Activated CD4-positive, alpha-beta T cell treated with anti-CD3 and anti-CD28 coated beads, Interleukin-2, amount 10 ng/mL, durations not matched to agents 7 days and 5 days (primary cell): Measurements from ENCODE around the gene AZIN2. TPM values are rescaled to one million over a fixed set of nuclear protein-coding genes. Genes with fewer than 3 reads are reported as not detected.

Experiments used
- CTCF ChIA-PET: fragments of 350-600 bp; sonication (Branson Sonifier 250); formaldehyde crosslinking; loops from one replicate; lab custom pipeline; 2021; ENCODE audit warnings: antibody characterized with exemption; lab: Charles Lee
- POLR2A ChIA-PET: fragments of 350-600 bp; sonication (Branson Sonifier 250); formaldehyde crosslinking; loops from one replicate; lab custom pipeline; 2021; ENCODE audit warnings: antibody characterized with exemption; lab: Charles Lee
- DNase-seq: peaks from one replicate; pipeline ENCODE4 v3.0.0-alpha.2; 2020
- H3K27ac Mint-ChIP-seq: one replicate; pipeline ENCODE4 v1.8.0; 2021; ENCODE audit warnings: mild to moderate bottlenecking, moderate library complexity, mixed read lengths
- H3K27me3 Mint-ChIP-seq: one replicate; pipeline ENCODE4 v1.8.0; 2021; ENCODE audit warnings: mixed read lengths
- H3K36me3 Mint-ChIP-seq: one replicate; pipeline ENCODE4 v1.8.0; 2021; ENCODE audit warnings: low read depth, mixed read lengths
- H3K4me1 Mint-ChIP-seq: one replicate; pipeline ENCODE4 v1.8.0; 2021; ENCODE audit warnings: mixed read lengths
- H3K4me3 Mint-ChIP-seq: one replicate; pipeline ENCODE4 v1.8.0; 2021; ENCODE audit warnings: mild to moderate bottlenecking, moderate library complexity, mixed read lengths
- H3K9me3 Mint-ChIP-seq: one replicate; pipeline ENCODE4 v1.8.0; 2021; ENCODE audit warnings: mixed read lengths
- total RNA-seq, 2 experiments: library from RNA; stranded (reverse); gene quantifications; one replicate each; pipeline ENCODE4 v1.2.3, GENCODE V29; 2021

AZIN2 gene
- total RNA-seq, 2 experiments from 2014 or later: 4.1 to 5.5 TPM

DNA sequence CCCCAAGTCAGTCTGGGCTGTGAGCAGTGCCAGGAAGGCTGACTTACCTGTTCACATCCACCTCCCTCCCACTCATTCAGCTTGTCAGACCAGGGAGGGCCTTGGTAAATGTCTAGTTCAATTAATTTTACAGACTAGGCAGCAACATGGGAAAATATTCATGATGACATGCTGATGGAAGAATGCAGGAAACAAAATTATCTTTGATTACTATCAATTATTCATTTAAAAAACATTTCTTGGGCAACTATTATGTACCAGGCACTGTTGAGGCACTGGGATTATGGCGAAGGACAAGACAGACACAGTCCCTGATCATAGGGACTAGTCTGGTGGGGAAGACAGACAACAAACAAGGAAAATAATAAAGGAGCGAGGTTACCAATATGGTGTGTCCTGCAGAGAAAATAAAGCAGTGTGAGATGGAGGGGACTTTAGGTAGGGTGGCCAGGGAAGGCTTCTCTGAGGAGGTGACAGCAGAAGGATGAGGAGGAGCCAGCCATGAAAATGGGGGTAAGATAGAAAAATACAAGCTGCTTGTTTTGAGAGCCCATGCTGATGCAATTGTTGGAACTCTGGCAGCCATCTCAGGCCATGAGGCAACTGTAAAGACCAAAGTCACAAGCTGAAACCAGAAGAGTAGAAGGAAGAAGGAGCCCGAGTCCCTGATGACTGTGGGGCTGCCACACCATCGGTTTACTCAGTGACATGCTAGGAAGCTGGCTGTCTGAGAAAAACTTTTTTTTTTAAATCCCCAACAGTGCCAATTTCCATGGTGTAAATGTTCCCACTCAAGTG is 86.9 kb downstream of the AZIN2 start:
- ChIA-PET POLR2A (no interaction called here), CTCF (interaction anchor here (1.4 kb wide), 1 partner anchor 14 kb away, joined by 5 read pairs; the partner anchor contains the start of gene TRIM62)
- H3K9me3 Mint-ChIP-seq: no peaks in the 10 kb centered on the region
- H3K36me3 Mint-ChIP-seq: peaks cover 8% of the 10 kb centered on the region
- H3K4me3 Mint-ChIP-seq: no peak overlapping the region
- DNase-seq: no peak
- no peak overlapping the region for H3K27ac Mint-ChIP-seq
- H3K4me1 Mint-ChIP-seq: peaks cover 8% of the 10 kb centered on the region
- H3K27me3 Mint-ChIP-seq: no peaks in the 10 kb centered on the region

DNA sequence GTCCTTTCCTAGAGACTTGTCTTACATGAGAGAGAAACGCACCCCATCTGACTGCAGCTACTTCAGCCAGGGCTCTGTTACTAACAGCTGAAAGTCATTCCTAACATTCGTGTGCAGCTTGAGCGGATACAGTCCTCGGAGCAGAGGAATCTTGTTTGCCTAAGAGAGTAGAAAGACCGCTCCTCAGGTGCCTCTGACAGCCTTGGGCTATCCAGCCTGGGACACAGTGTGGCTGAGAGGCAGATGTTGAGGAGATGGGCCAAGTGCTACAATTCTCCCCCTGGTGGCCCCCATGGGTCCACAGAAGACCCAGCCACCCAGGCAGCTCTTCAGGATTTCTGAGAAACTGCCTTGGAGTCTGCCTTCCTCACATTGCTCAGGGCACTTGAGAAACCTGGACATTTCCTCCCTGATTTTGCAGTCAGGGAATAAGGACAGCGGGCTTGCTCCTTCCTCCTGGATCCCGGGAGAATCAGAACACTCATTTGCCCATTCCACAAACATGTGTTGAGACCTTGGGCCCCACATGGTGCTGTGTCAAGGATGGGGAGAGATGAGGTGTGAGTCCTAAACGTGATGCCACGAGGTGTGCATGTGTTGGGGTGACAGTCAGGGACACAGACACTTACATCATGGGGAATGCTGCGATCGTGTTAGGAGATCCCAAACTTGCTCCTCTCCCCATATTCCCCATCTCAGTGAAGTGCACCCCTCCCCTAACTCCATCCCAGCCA is 87.8 kb downstream of the AZIN2 start:
- H3K27ac Mint-ChIP-seq: no peak overlapping the region
- DNase-seq: no peak
- H3K9me3 Mint-ChIP-seq: no peaks in the 10 kb centered on the region
- no peaks in the 10 kb centered on the region for H3K27me3 Mint-ChIP-seq
- peaks cover 13% of the 10 kb centered on the region for H3K4me1 Mint-ChIP-seq
- ChIA-PET CTCF (interaction anchor here (1.4 kb wide), 1 partner anchor 13 kb away, joined by 5 read pairs; the partner anchor contains the start of gene TRIM62), POLR2A (no interaction called here)
- H3K36me3 Mint-ChIP-seq: peaks cover 8% of the 10 kb centered on the region
- H3K4me3 Mint-ChIP-seq: no peak overlapping the region

DNA sequence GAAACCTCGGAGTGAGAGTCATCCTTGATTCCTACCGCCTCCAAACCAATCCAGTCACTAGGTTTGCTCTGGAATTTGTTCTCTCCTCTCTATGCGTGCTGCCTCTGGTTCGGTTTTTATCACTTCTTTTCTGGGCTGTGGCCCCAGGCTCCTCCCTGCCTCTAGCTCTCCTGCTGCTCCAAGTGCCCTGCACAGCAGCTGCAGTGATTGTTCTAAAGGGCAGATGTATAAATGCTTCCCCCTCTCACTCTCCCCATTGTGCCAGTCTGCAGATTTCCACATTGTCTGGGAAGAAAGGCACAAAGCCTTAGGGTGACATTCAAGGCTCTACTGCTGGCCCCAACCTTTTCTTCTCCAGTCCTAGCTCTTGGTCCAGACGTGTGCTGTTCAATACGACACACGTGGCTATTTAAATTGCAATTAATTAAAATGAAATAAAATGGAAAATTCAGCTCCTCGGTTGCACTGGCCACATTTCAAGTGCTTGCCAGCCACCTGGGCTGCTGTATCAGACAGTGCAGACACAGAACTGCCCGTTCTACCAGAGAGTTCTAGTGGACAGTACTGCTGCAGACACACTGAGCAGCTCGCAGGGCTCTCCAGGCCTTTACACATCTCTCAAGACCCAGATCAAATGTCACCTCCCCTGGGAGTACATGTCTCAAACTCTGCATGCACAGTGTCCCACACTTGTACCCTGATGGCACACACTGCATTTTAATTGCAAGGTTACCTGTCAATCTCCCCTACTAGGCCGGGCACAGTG is 88.5 kb downstream of the AZIN2 start:
- peaks cover 13% of the 10 kb centered on the region for H3K4me1 Mint-ChIP-seq
- H3K27me3 Mint-ChIP-seq: no peaks in the 10 kb centered on the region
- POLR2A ChIA-PET: no interaction called here
- no peak overlapping the region for H3K27ac Mint-ChIP-seq
- no peak overlapping the region for H3K4me3 Mint-ChIP-seq
- H3K9me3 Mint-ChIP-seq: no peaks in the 10 kb centered on the region
- CTCF ChIA-PET: interaction anchor here (1.4 kb wide), 1 partner anchor 12 kb away, joined by 5 read pairs; the partner anchor contains the start of gene TRIM62
- peaks cover 8% of the 10 kb centered on the region for H3K36me3 Mint-ChIP-seq
- DNase-seq: no peak

Other genes with a start within 250 kb of the AZIN2 start
- gene FNDC5, start 210.2 kb upstream of the AZIN2 start, total RNA-seq: not detected
- gene HPCA, start 194.7 kb upstream of the AZIN2 start, total RNA-seq: not detected
- not detected for gene TMEM54, start 179.8 kb upstream of the AZIN2 start, total RNA-seq
- gene RNF19B, start 116.3 kb upstream of the AZIN2 start, total RNA-seq: 10 to 100 TPM; 18.4 to 20.1 TPM
- gene AK2, start 44.3 kb upstream of the AZIN2 start, total RNA-seq: 100 to 1,000 TPM; 181 to 193 TPM
- 10 to 100 TPM in 1 of 2 experiments, 1 to 10 TPM in 1; 9.3 to 10.2 TPM for gene TRIM62, start 100.9 kb downstream of the AZIN2 start, total RNA-seq
- gene ZNF362, start 175.3 kb downstream of the AZIN2 start, total RNA-seq: 10 to 100 TPM; 21.4 to 21.8 TPM
- not detected for gene A3GALT2, start 239.9 kb downstream of the AZIN2 start, total RNA-seq